HTR-8/SVneo (cell line): ENCODE results near the gene DLGAP1.

Experiments used
- DNase-seq: peaks from one replicate; pipeline ENCODE4 v3.0.0; 2011; ENCODE audit warnings: low spot score, mixed read lengths; ENCODE audit not compliant: insufficient read length
- FAIRE-seq: peaks from 2 replicates; lab custom pipeline; 2011; peaks lifted over from hg19 to GRCh38; lab: Jason Lieb, UNC

The DLGAP1 gene

GRCh38 chr18:3879114-3879835 is 575.8 kb downstream of the DLGAP1 start:
- no peak for FAIRE-seq
- no peak for DNase-seq

GRCh38 chr18:3878401-3878800 is 576.7 kb downstream of the DLGAP1 start:
- FAIRE-seq: no peak
- no peak for DNase-seq

GRCh38 chr18:3877678-3878077 is 577.4 kb downstream of the DLGAP1 start:
- DNase-seq: no peak
- FAIRE-seq: no peak

- DNase-seq: no peak
- FAIRE-seq: no peak
Measured at GRCh38 chr18:3875961-3876360, 579.1 kb downstream of the DLGAP1 start.

- DNase-seq (no peak), FAIRE-seq (no peak)
Measured at GRCh38 chr18:3875376-3875775, 579.7 kb downstream of the DLGAP1 start.

- no peak for FAIRE-seq
- DNase-seq: no peak
Measured at GRCh38 chr18:3874581-3874980, 580.5 kb downstream of the DLGAP1 start.

GRCh38 chr18:3874125-3874524 is 581.0 kb downstream of the DLGAP1 start:
- DNase-seq: no peak

GRCh38 chr18:3873698-3874097 is 581.4 kb downstream of the DLGAP1 start:
- no peak for FAIRE-seq

More at GRCh38 chr18:3874125-3874524, 581.0 kb downstream of the DLGAP1 start:
- FAIRE-seq: no peak

GRCh38 chr18:3873211-3873610 is 581.9 kb downstream of the DLGAP1 start:
- DNase-seq: no peak
- no peak for FAIRE-seq

More at GRCh38 chr18:3873698-3874097, 581.4 kb downstream of the DLGAP1 start:
- DNase-seq: no peak

GRCh38 chr18:3872641-3873040 is 582.5 kb downstream of the DLGAP1 start:
- FAIRE-seq (no peak), DNase-seq (no peak)

GRCh38 chr18:3871687-3872086 is 583.4 kb downstream of the DLGAP1 start:
- DNase-seq (no peak), FAIRE-seq (no peak)

GRCh38 chr18:3870914-3871313 is 584.2 kb downstream of the DLGAP1 start:
- FAIRE-seq (no peak), DNase-seq (no peak)

- FAIRE-seq (no peak), DNase-seq (peak; percentile 24)
Measured at GRCh38 chr18:3869848-3870247, 585.3 kb downstream of the DLGAP1 start.

- no peak for FAIRE-seq
- no peak for DNase-seq
Measured at GRCh38 chr18:3867864-3868311, 587.2 kb downstream of the DLGAP1 start.

GRCh38 chr18:3867236-3867635 is 587.9 kb downstream of the DLGAP1 start:
- DNase-seq: no peak
- FAIRE-seq: no peak

- FAIRE-seq (no peak), DNase-seq (no peak)
Measured at GRCh38 chr18:3864669-3865298, 590.3 kb downstream of the DLGAP1 start.

GRCh38 chr18:3863593-3863992 is 591.5 kb downstream of the DLGAP1 start:
- DNase-seq (no peak), FAIRE-seq (no peak)

- FAIRE-seq: no peak
- DNase-seq: no peak
Measured at GRCh38 chr18:3863006-3863405, 592.1 kb downstream of the DLGAP1 start.

GRCh38 chr18:3861495-3861894 is 593.6 kb downstream of the DLGAP1 start:
- DNase-seq (no peak), FAIRE-seq (no peak)

- FAIRE-seq: no peak
Measured at GRCh38 chr18:3857544-3857943, 597.6 kb downstream of the DLGAP1 start.

GRCh38 chr18:3855966-3856365 is 599.1 kb downstream of the DLGAP1 start:
- DNase-seq (no peak), FAIRE-seq (no peak)

More at GRCh38 chr18:3857544-3857943, 597.6 kb downstream of the DLGAP1 start:
- DNase-seq: no peak

GRCh38 chr18:3852321-3852720 is 602.8 kb downstream of the DLGAP1 start:
- no peak for DNase-seq
- FAIRE-seq: no peak
